Astrocyte (in vitro differentiated cells and primary cell): ENCODE data around the gene PRSS38. TPM values are rescaled to one million over a fixed set of nuclear protein-coding genes. Genes with fewer than 3 reads are reported as not detected.

Experiments used
- DNase-seq: peaks from one replicate; pipeline ENCODE4 v3.0.0-alpha.2; 2010; ENCODE audit warnings: low read depth
- FAIRE-seq: peaks from 2 replicates; lab custom pipeline; 2011; peaks lifted over from hg19 to GRCh38; lab: Jason Lieb, UNC
- H2AFZ ChIP-seq: 2 replicates; pipeline ENCODE4 v1.6.0; 2012; ENCODE audit warnings: low read depth, low read length, inconsistent platforms
- H3K27ac ChIP-seq: 2 replicates; pipeline ENCODE4 v1.5.1; 2011; ENCODE audit warnings: low read depth, low read length, inconsistent platforms
- H3K27me3 ChIP-seq: 2 replicates; pipeline ENCODE4 v1.6.0; 2011; ENCODE audit warnings: low read length, inconsistent platforms; ENCODE audit not compliant: insufficient read depth
- H3K36me3 ChIP-seq: 2 replicates; pipeline ENCODE4 v1.5.1; 2011; ENCODE audit warnings: low read length, inconsistent platforms; ENCODE audit not compliant: insufficient read depth
- H3K4me1 ChIP-seq: 2 replicates; pipeline ENCODE4 v1.5.1; 2011; ENCODE audit warnings: low read length, inconsistent platforms; ENCODE audit not compliant: insufficient read depth
- H3K4me2 ChIP-seq: 2 replicates; pipeline ENCODE4 v1.6.0; 2012; ENCODE audit warnings: low read length, inconsistent platforms
- H3K4me3 ChIP-seq: 2 replicates; pipeline ENCODE4 v1.5.1; 2011; ENCODE audit warnings: low read depth, mild to moderate bottlenecking, low read length, inconsistent platforms; ENCODE audit not compliant: insufficient read depth
- H3K79me2 ChIP-seq: 2 replicates; pipeline ENCODE4 v1.6.0; 2012; ENCODE audit warnings: mild to moderate bottlenecking, low read length, inconsistent platforms; ENCODE audit not compliant: insufficient read depth
- H3K9ac ChIP-seq: 2 replicates; pipeline ENCODE4 v1.6.0; 2012; ENCODE audit warnings: mild to moderate bottlenecking, low read length, inconsistent platforms
- H3K9me3 ChIP-seq: 2 replicates; pipeline ENCODE4 v1.5.1; 2012; ENCODE audit warnings: low read depth, mild to moderate bottlenecking, low read length, inconsistent platforms; ENCODE audit not compliant: insufficient read depth
- H4K20me1 ChIP-seq: 2 replicates; pipeline ENCODE4 v1.6.0; 2012; ENCODE audit warnings: low read length, inconsistent platforms; ENCODE audit not compliant: insufficient read depth
- H3K27ac Mint-ChIP-seq: one replicate; pipeline ENCODE4 v1.8.0; 2021; ENCODE audit warnings: mild to moderate bottlenecking, mixed read lengths; ENCODE audit not compliant: unreplicated experiment
- H3K27me3 Mint-ChIP-seq: one replicate; pipeline ENCODE4 v1.8.0; 2021; ENCODE audit warnings: low read depth, mixed read lengths; ENCODE audit not compliant: unreplicated experiment
- H3K36me3 Mint-ChIP-seq: one replicate; pipeline ENCODE4 v1.8.0; 2021; ENCODE audit warnings: low read depth, mixed read lengths; ENCODE audit not compliant: unreplicated experiment
- H3K4me1 Mint-ChIP-seq: one replicate; pipeline ENCODE4 v1.8.0; 2021; ENCODE audit warnings: low read depth, mixed read lengths; ENCODE audit not compliant: unreplicated experiment
- H3K4me3 Mint-ChIP-seq: one replicate; pipeline ENCODE4 v1.8.0; 2021; ENCODE audit warnings: mild to moderate bottlenecking, moderate library complexity, mixed read lengths; ENCODE audit not compliant: unreplicated experiment
- H3K9me3 Mint-ChIP-seq: one replicate; pipeline ENCODE4 v1.8.0; 2021; ENCODE audit warnings: mild to moderate bottlenecking, mixed read lengths; ENCODE audit not compliant: unreplicated experiment
- EZH2 ChIP-seq: IDR thresholded peaks from 2 replicates; pipeline ENCODE4 v1.6.1; 2012; ENCODE audit warnings: mild to moderate bottlenecking, low read length, inconsistent platforms; ENCODE audit not compliant: insufficient read depth
- total RNA-seq: library from RNA; stranded (reverse); gene quantifications from 2 replicates; pipeline ENCODE4 v1.2.1, GENCODE V29; 2021
- TF ChIP-seq, protein P1 (sequence below): IDR thresholded peaks from 2 replicates; pipeline ENCODE4 v1.5.1; 2011; ENCODE audit warnings: low read depth, mild to moderate bottlenecking, inconsistent platforms, low read length, moderate library complexity; ENCODE audit not compliant: insufficient read depth

Gene PRSS38
- total RNA-seq, 1 donor from 2014 or later = not detected

DNA sequence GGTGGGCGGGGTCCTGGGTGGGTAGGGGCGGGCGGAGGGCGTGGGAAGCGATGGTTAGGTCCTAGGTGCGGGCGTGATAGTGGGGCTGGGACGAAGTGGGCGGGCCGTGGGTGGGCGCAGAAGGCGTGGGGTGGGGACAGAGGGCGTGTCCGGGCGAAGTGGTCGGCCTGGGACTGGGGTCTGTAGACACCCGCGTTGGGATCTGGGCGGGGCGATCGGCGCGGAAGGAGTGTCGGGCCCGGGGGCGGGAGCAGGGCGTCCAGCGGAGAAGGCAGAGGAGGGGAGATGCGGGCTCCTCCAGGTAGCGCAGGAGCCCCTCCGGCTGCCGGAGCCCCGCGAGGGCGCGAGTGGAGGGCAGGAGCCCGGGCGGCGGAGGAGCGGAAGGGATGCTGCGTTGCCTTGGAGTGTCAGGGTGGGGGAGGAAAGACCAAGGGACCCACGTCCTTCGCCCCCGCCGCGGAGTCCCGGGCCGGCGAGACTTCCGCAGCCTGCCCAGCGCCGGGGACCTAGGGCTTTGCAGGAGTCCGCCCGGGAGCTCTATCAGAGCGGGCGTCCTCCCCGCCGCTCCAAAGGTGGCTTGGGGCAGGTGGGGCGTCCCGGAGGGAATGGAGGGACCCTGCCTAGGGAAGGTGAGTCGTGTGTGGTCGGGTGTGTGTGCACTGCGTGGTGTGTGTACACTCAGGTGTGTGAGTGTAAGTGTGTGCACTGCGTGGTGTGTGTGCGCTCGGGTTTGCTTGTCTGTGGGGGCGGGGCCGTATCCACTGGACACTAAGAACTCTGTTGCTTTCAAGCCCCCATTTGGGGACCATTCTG lies 27.0 kb upstream of the PRSS38 start:
- Histone ChIP-seq H3K4me1 (peaks cover 21% of the 10 kb centered on the region), H3K27ac (peak overlapping the region; percentile 16), H3K27me3 (no peaks in the 10 kb centered on the region), H4K20me1 (no peaks in the 10 kb centered on the region), H3K4me3 (peak overlapping the region; percentile 59), H3K79me2 (no peaks in the 10 kb centered on the region), H3K36me3 (no peaks in the 10 kb centered on the region), H3K4me2 (peak overlapping the region; percentile 91), H2AFZ (peak overlapping the region; percentile 84), H3K9ac (peak overlapping the region; percentile 71), H3K9me3 (no peaks in the 10 kb centered on the region)
- Mint-ChIP-seq H3K9me3 (no peaks in the 10 kb centered on the region), H3K36me3 (peaks cover 2% of the 10 kb centered on the region), H3K27ac (peak overlapping the region; percentile 26), H3K4me1 (no peaks in the 10 kb centered on the region), H3K4me3 (peak overlapping the region; percentile 86), H3K27me3 (peaks cover 20% of the 10 kb centered on the region)
- no peak for TF ChIP-seq EZH2
- TF ChIP-seq, protein P1, sequence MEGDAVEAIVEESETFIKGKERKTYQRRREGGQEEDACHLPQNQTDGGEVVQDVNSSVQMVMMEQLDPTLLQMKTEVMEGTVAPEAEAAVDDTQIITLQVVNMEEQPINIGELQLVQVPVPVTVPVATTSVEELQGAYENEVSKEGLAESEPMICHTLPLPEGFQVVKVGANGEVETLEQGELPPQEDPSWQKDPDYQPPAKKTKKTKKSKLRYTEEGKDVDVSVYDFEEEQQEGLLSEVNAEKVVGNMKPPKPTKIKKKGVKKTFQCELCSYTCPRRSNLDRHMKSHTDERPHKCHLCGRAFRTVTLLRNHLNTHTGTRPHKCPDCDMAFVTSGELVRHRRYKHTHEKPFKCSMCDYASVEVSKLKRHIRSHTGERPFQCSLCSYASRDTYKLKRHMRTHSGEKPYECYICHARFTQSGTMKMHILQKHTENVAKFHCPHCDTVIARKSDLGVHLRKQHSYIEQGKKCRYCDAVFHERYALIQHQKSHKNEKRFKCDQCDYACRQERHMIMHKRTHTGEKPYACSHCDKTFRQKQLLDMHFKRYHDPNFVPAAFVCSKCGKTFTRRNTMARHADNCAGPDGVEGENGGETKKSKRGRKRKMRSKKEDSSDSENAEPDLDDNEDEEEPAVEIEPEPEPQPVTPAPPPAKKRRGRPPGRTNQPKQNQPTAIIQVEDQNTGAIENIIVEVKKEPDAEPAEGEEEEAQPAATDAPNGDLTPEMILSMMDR = no peak
- FAIRE-seq (no peak), DNase-seq (no peak)

DNA sequence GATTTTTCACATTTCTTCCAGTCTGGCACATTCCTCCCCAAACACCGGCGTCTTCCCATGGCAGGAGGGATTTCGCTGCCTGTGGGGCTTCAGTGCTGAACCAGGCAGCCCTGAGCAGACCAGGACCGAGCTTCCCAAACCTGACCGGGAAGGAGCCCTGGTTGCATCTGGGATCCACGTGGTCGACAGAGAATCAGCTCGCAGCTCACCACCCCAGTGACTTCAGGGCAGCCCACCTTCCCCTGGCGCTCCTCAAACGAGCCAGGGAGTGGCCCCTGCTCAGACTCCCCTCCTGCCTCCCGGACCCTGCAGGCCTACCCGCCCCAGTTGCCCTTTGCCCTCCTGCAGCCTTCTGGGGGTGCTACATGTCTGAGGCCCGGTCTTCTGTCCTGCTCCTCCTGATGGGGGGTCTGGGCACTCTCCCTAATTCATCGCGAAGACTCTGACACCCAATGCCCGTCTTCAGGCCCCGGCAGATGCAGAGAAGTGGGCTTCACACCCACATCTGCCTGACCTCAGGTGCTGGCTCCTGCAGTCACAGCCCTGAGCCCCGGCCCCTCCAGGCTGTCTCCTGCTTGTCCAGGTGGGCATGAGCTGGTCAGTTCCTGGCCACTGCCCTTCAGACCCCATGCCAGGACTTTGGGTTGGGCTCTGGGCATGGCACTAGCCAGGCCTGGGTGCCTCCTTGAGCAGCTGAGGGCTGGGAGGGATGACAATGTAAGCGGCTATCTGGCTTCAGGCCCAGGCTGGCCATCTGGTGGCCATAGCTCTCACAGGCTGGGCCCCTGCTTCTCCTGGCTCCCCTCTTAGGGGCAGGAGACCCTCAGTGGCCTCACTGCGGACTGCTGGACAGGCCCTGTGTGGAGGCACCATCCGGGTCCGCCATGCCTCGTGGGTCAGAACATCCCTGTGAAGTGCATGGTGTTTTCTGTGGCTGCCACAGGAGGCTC lies 26.1 kb upstream of the PRSS38 start:
- H3K27me3 ChIP-seq = no peaks in the 10 kb centered on the region
- no peaks in the 10 kb centered on the region for H3K9me3 ChIP-seq
- peaks cover 29% of the 10 kb centered on the region for H3K4me1 ChIP-seq
- DNase-seq = no peak
- H3K27ac Mint-ChIP-seq = peak overlapping the region; percentile 26
- H2AFZ ChIP-seq = peak overlapping the region; percentile 84
- no peaks in the 10 kb centered on the region for H3K36me3 ChIP-seq
- no peak for FAIRE-seq
- H3K9me3 Mint-ChIP-seq = no peaks in the 10 kb centered on the region
- peaks cover 20% of the 10 kb centered on the region for H3K27me3 Mint-ChIP-seq
- H3K4me1 Mint-ChIP-seq = peaks cover 2% of the 10 kb centered on the region
- peak overlapping the region; percentile 91 for H3K4me2 ChIP-seq
- H4K20me1 ChIP-seq = no peaks in the 10 kb centered on the region
- no peaks in the 10 kb centered on the region for H3K79me2 ChIP-seq
- peak overlapping the region; percentile 71 for H3K9ac ChIP-seq
- peak overlapping the region; percentile 16 for H3K27ac ChIP-seq
- peak overlapping the region; percentile 59 for H3K4me3 ChIP-seq
- H3K36me3 Mint-ChIP-seq = no peaks in the 10 kb centered on the region
- peak overlapping the region; percentile 86 for H3K4me3 Mint-ChIP-seq
- TF ChIP-seq, protein P1 = no peak
- no peak for TF ChIP-seq EZH2
